GM13977 (cell line): Measurements from ENCODE around the gene SPAG8.

Source experiments
- DNase-seq: peaks from one replicate; pipeline ENCODE4 v3.0.0; 2012; ENCODE audit warnings: low spot score
- in situ Hi-C: fragments of 300-500 bp; cut with MboI; formaldehyde crosslinking; loops from one replicate; pipeline ENCODE4 v1.12.0; 2022; ENCODE audit warnings: low sequenced_read_pairs, low pct_unique_long_range_greater_than_20kb, mixed read lengths, inconsistent platforms; ENCODE audit not compliant: unreplicated experiment
- TF ChIP-seq, protein P1 (sequence below): IDR thresholded peaks from 2 replicates; pipeline ENCODE4 v1.5.1; 2012; ENCODE audit warnings: mild to moderate bottlenecking, control low read depth; ENCODE audit not compliant: insufficient read depth; ENCODE audit errors: extremely low read depth, missing control alignments

Gene SPAG8

DNA sequence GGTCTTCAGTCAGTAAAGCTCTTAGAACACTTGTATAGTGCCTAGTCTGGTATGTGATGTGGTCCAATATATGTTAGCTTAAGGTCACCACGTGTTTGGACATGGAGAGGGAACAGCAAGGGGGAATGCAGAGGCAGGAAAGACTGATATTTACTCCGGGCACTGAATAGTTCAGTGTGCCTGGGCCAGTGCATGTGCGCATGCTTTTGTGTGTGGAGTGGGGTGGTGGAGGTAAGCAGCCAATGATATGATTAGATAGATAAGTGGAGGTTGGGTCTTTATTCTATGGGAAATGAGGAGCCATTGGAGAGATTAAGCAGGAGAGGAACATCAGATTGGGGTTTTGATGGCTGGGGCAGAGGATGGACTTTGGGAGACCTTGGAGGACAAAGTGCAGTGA lies 44.1 kb upstream of the SPAG8 start:
- DNase-seq: no peak
- TF ChIP-seq, protein P1, sequence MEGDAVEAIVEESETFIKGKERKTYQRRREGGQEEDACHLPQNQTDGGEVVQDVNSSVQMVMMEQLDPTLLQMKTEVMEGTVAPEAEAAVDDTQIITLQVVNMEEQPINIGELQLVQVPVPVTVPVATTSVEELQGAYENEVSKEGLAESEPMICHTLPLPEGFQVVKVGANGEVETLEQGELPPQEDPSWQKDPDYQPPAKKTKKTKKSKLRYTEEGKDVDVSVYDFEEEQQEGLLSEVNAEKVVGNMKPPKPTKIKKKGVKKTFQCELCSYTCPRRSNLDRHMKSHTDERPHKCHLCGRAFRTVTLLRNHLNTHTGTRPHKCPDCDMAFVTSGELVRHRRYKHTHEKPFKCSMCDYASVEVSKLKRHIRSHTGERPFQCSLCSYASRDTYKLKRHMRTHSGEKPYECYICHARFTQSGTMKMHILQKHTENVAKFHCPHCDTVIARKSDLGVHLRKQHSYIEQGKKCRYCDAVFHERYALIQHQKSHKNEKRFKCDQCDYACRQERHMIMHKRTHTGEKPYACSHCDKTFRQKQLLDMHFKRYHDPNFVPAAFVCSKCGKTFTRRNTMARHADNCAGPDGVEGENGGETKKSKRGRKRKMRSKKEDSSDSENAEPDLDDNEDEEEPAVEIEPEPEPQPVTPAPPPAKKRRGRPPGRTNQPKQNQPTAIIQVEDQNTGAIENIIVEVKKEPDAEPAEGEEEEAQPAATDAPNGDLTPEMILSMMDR: no peak
- in situ Hi-C loops: no loop called here

DNA sequence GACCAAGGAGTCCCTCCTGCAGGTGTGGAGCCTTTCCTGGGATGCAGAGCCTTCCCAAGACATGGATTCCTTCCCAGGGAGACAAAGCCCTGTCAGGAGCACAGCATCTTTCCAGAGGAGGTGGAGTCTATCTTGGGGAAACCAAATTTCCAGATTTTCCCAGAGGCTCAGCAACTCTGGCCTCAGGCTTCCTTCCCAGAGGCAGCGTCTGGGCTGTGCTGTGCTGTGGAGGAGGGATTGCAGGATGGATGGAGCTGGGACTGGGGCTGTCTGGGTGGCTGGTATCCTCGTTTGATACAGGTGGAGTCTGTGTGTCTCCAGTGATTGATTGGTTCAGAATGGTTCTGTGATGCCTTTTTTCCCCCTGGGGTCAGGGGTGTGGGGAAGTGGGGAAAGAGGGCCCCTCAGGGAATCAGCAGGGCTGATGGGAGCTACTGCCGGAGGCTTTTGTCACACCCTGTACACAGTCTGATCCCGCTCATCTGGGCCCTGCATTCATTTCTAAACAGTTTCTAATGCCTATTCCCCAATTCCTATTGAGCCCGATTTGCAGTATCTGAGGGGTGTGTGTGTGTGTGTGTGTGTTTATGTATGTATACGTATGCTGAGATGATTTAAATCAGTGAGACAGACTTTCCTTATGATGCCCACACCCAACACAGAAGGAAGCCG lies 42.2 kb upstream of the SPAG8 start:
- in situ Hi-C loops: no loop called here
- no peak for DNase-seq
- TF ChIP-seq, protein P1: no peak

DNA sequence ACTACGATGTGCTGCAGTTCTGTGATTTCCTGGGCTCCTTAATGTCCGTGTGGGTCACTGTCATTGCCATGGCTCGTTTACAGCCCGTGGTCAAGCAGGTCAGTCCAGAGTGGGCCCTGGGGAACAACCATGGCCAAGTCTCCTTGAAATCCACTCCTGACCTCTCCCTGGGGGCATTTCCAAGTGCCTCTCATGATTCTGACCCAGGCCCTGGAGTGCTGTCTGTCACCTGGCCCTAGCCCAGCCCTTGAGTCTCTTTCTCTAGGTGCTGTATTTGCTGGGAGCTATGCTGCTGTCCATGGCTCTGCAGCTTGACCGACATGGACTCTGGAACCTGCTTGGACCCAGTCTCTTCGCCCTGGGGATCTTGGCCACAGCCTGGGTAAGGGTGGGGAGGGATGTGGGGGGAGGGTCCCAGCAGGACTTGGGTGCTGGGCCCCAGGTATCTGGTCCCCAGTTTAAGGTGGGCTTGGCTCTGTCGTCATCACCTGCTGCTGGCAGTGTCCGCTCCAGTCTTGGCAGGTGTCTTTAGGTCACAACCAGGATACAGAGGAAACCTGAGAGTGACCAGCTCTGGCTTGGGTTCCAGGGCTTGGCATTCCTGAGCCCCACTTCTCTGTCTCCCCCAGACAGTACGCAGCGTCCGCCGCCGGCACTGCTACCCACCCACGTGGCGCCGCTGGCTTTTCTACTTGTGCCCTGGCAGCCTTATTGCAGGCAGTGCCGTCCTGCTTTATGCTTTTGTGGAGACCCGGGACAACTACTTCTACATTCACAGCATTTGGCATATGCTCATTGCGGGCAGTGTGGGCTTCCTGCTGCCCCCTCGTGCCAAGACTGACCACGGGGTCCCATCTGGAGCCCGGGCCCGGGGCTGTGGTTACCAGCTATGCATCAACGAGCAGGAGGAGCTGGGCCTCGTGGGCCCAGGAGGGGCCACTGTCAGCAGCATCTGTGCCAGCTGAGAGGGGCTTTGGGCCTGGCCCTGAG lies 41.1 kb upstream of the SPAG8 start:
- no peak for DNase-seq
- in situ Hi-C loops: no loop called here
- TF ChIP-seq, protein P1: no peak

DNA sequence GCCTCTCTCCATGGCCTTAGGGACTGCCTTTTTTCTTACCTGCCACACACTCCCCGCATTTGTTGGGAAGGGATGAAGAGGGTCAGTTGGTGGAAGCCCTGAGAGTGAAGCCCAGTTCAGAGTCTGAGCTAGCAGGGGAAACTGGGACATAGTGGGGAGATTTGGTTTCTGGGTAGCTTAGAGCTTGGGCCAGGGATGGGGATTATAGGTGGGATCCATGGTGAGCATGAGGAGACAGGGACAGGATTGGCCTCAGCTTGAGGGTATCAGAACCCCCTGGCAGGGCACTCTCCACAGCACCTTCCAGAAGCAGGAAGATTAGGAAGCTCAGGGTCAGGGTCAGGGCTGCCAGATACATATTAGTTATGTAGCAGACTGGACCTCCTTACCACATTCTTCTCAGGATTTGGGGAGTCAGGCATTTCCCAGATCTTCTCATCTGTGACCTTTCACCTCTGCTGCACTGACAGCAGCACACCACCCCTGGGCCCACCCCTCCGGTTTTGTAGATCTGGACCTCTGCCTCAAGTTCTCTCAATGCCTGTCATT lies 40.3 kb upstream of the SPAG8 start:
- in situ Hi-C loops: no loop called here
- TF ChIP-seq, protein P1: no peak
- DNase-seq: no peak

DNA sequence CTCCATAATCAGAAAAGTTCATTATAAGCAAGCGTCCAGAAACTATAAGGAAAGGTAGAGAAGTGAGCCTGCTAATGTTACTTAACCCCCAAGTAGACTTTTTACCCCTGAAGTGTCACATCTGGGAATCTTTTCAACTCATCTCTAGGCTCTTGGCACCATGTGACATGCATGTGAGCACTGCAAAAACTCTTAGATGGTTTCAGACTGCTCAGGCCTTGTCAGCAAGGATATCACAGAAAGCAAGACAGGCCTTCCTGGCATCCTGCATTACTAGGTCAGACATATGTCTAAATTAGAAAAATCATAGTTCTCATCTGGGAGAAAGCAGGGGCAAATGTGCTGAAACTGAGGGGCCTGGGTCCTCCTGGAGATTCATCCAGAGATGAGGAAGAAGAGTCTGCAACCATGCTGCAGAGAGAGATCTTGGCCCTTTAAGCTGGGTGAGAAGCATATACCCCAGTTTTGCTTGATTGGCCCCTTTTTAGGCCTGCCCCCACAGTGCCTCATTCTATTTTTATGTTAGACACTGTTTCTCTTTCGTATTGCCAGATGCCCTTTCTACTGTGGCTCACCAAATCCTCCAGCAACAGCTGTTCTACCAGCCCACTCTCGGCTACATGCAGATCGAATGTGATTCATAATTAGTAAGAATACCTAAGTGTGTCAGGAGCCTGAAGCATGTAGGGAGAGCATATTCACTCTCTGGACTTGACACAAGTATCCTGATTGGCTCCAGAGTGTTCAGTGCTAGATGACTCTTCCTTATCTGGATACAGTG lies 35.9 kb upstream of the SPAG8 start:
- TF ChIP-seq, protein P1: no peak
- DNase-seq: peak; percentile 88
- in situ Hi-C loops: no loop called here
